ENCODE results near the gene MORC1. TPM values are rescaled to one million over a fixed set of nuclear protein-coding genes. Genes with fewer than 3 reads are reported as not detected.

MORC1 gene
- total RNA-seq, 3 donors from 2014 or later: not detected

- no peak for TF ChIP-seq CTCF (IDR thresholded peaks at IDR 0.05)
These were observed 147.4 kb downstream of the MORC1 start for GRCh38 chr3:108970561-108970960.

DNA sequence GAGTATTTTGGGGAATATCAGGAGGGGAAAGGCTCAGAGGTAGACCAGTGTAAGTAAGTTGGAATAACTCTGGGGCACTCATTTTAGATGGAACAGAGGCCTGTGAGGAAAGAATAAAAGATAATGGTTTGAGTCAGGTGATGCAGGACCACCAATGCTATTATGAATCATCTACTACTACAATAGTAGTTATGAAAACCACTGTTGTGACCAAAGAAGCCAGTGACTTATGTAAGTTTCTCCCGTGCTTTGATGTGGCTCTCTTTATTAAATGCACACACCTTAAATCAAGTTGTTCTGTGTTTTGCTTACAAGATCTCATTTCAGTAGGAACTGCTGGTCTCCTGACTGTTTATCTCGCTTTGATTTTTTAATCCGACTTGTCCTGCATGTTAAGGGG, 151.2 kb downstream of the MORC1 start:
- Histone ChIP-seq H3K4me1 (ENCODE audit: low read depth) (no peaks in the 10 kb centered on the region), H3K4me3 (no peak overlapping the region), H3K9me3 (no peaks in the 10 kb centered on the region), H3K36me3 (ENCODE audit: low read depth) (no peaks in the 10 kb centered on the region)
- ATAC-seq (no peak), DNase-seq (no peak)
- no peak for TF ChIP-seq CTCF (IDR thresholded peaks at IDR 0.05)
- intact Hi-C loops (cut with DNase I, micrococcal nuclease): no loop called here

More at GRCh38 chr3:108970561-108970960, 147.4 kb downstream of the MORC1 start:
- no peak for ATAC-seq
- no peaks in the 10 kb centered on the region for H3K9me3 ChIP-seq
- no peaks in the 10 kb centered on the region for H3K4me1 ChIP-seq (ENCODE audit: low read depth)
- intact Hi-C loops (cut with DNase I, micrococcal nuclease): no loop called here
- H3K36me3 ChIP-seq (ENCODE audit: low read depth): no peaks in the 10 kb centered on the region
- DNase-seq: no peak
- no peak overlapping the region for H3K4me3 ChIP-seq

DNA sequence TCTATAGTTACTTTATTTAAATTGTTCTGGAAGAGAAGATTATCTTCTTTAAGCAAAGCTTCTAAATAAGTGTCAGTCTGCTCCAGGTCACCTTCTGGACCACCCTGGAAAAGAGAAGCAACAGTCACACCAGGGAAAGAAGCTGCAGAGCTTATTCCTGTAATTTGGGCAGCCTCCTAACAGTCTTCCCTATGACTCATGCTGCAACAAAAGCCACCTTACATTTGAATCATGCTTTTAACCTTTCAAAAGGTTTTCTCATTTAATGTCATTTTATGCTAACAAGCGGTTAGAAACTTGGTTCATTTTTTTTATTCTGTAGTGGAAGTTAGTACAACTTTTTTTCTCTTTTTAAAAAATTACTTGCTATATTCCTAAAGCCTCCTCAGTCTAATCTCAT, 158.9 kb downstream of the MORC1 start:
- Histone ChIP-seq H3K4me3 (no peak overlapping the region), H3K4me1 (ENCODE audit: low read depth) (no peaks in the 10 kb centered on the region), H3K36me3 (ENCODE audit: low read depth) (no peaks in the 10 kb centered on the region), H3K9me3 (no peaks in the 10 kb centered on the region)
- DNase-seq: no peak
- ATAC-seq: no peak
- intact Hi-C loops (cut with DNase I, micrococcal nuclease): no loop called here
- no peak for TF ChIP-seq CTCF (IDR thresholded peaks at IDR 0.05)

GRCh38 chr3:108953700-108954099, 164.2 kb downstream of the MORC1 start, which contains the start of gene GUCA1C:
Gene GUCA1C (minus strand): TSS chr3:108953879. CDS start chr3:108953762, 117 bp downstream.
- DNase-seq (no peak), ATAC-seq (no peak)
- Histone ChIP-seq H3K4me1 (ENCODE audit: low read depth) (no peaks in the 10 kb centered on the region), H3K4me3 (no peak within 1 kb of the TSS), H3K9me3 (no peaks in the 10 kb centered on the region), H3K36me3 (ENCODE audit: low read depth) (no peaks in the 10 kb centered on the region)
- no peak for TF ChIP-seq CTCF (IDR thresholded peaks at IDR 0.05)
- intact Hi-C loops (cut with DNase I, micrococcal nuclease): no loop called here

DNA sequence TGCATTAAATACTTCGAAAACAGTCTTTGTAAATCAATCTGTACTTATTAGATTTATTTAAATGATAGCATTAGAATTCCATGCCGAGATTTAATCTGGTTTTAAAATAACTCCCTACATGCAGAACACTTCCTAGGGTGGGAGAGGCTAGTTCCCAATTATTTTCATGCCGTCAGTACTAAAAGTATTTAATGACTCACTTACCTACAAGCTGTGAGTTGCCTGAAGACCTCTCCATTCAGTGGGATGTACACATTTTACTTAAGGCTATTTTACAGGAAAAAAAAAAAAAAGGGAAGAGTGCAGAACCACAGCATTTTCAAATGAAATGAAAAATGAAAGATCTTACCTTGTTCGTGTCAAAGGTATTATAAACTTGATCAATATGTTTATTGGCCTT, 164.7 kb downstream of the MORC1 start:
- intact Hi-C loops (cut with DNase I, micrococcal nuclease): no loop called here
- no peak for ATAC-seq
- H3K4me3 ChIP-seq: no peak overlapping the region

More for the DNA sequence above, 164.7 kb downstream of the MORC1 start:
- DNase-seq: no peak
- H3K36me3 ChIP-seq (ENCODE audit: low read depth): no peaks in the 10 kb centered on the region
- H3K4me1 ChIP-seq (ENCODE audit: low read depth): no peaks in the 10 kb centered on the region
- no peaks in the 10 kb centered on the region for H3K9me3 ChIP-seq
- no peak for TF ChIP-seq CTCF (IDR thresholded peaks at IDR 0.05)

All from mucosa of descending colon (tissue), 3 donors.